ENCODE data around the gene TMEM38A.

GRCh38 chr19:16684216-16684615, 23.3 kb downstream of the TMEM38A start:
- TF ChIP-seq, protein P1, sequence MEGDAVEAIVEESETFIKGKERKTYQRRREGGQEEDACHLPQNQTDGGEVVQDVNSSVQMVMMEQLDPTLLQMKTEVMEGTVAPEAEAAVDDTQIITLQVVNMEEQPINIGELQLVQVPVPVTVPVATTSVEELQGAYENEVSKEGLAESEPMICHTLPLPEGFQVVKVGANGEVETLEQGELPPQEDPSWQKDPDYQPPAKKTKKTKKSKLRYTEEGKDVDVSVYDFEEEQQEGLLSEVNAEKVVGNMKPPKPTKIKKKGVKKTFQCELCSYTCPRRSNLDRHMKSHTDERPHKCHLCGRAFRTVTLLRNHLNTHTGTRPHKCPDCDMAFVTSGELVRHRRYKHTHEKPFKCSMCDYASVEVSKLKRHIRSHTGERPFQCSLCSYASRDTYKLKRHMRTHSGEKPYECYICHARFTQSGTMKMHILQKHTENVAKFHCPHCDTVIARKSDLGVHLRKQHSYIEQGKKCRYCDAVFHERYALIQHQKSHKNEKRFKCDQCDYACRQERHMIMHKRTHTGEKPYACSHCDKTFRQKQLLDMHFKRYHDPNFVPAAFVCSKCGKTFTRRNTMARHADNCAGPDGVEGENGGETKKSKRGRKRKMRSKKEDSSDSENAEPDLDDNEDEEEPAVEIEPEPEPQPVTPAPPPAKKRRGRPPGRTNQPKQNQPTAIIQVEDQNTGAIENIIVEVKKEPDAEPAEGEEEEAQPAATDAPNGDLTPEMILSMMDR (IDR thresholded peaks at IDR 0.05), result no peak
- TF ChIP-seq POLR2A (IDR thresholded peaks at IDR 0.05), result no peak

Data from uterus (tissue), 2 donors.